HG02678 (cell line): Measurements from ENCODE around the gene DSTYK.
"Not testable (repeated sequence)": the region's sequence is repeated elsewhere in the genome, so short reads cannot be mapped to it uniquely, and the experiment has no call there.

Source experiments
- ATAC-seq: cut with Tn5 transposase; IDR thresholded peaks from one replicate; pipeline ENCODE4 v1.9.1; 2021; ENCODE audit warnings: mild to moderate bottlenecking, moderate library complexity; ENCODE audit not compliant: unreplicated experiment

Gene DSTYK

DNA sequence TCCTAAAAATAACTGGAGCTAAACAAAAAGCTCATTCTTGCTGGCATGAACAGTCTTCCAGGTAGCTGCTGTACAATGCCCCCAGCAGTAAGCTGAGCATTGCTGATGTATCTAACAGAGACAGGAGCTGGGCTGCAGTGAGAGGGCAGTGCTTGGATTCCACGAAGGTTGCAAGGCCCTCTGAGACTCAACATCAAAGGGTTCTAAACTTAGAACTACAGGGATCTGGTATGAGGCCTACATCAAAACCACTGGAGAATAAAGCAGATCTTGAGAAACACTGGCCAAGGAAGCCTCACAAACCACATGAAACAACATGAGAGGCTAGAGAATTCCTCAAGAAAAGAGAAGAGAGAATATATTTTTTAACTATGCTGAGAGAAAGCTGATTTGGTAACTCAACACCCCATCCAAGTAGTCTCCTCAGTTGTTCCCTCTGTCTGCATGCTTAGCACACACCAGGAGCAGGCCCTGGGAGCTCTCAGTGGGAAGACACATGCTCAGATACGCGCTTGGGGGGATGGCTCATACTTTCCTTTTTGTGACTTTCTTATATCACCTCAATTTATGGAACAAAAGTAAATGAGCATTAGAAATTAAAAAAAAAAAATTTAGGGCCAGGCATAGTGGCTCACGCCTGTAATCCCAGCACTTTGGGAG is 27.7 kb downstream of the DSTYK start:
- ATAC-seq, result no peak

DNA sequence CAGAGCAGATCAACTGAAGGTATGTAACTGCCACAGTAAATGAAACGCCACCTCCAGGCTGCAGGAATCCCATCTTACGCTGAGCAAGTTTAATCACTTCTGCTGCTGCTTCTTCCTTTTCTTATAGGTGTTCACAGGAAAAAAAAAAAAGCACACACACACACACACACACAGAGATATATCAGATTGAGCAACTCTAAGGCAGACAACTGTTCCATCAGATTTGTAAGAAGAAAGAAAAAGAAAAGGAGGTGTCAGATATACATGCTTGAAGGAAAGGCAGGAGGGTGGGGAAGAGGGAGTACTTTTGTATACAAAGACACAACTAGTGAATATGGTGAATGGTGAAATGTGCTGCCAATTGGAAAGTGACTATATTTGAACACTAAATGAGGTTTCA is 28.6 kb downstream of the DSTYK start:
- ATAC-seq, result no peak

- ATAC-seq, result not testable (repeated sequence)
These were observed 31.2 kb downstream of the DSTYK start for GRCh38 chr1:205180331-205180730.

DNA sequence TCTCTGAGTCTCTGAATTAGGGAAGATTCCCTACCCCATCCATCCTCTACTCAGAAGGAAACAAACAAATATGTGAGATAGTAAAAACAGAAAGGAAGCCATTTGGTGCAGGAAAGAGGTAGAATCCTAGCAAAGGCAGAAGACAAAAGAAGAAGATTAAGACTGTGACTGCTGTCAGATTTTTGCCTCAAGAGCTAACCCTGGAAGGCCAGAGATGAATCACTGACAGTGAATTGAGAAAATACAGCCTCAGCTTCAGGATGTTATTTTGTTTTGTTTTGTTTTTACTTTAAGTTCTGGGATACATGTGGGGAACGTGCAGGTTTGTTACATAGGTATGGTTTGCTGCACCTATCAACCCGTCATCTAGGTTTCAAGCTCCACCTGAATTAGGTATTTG is 31.7 kb downstream of the DSTYK start:
- no peak for ATAC-seq

- ATAC-seq, result no peak
These were observed 38.7 kb downstream of the DSTYK start for GRCh38 chr1:205172729-205173366.

GRCh38 chr1:205171369-205171768 is 40.1 kb downstream of the DSTYK start:
- ATAC-seq, result no peak

DNA sequence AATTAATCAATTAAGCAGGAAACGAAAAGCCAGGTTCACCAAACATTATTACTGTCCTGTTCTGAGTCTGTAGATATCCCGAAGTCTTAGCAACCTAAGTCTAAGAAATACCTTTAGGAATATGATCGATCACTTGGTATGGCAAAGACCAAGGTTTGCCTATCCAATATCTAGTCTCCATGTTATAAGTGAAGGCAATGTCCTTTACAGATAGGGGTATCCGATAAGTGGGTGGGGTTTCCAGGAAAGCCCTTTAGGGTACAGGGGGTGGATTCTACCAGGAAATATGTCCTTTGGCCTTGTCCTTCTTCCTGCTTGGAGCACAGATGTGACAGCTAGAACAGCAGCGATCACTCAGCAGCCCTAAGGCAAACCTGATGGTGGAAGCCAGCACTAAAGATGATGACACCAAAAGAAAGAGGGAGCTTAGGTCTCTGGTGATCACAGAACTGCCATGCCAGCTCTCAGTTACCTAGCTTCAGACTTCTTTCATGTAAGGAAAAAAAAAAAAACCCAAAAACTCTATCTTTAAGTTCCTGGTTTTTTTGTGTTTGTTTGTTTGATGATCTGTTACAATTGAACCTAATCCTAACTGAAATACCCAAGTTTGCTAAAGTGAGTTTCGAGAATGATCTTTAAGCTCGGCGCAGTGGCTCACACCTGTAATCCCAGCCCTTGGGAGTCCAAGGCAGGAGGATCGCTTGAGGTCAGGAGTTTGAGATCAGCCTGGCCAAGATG is 40.8 kb downstream of the DSTYK start:
- no peak for ATAC-seq

GRCh38 chr1:205169248-205169647 is 42.3 kb downstream of the DSTYK start:
- no peak for ATAC-seq

- no peak for ATAC-seq
These were observed 43.2 kb downstream of the DSTYK start for GRCh38 chr1:205168291-205168690.

DNA sequence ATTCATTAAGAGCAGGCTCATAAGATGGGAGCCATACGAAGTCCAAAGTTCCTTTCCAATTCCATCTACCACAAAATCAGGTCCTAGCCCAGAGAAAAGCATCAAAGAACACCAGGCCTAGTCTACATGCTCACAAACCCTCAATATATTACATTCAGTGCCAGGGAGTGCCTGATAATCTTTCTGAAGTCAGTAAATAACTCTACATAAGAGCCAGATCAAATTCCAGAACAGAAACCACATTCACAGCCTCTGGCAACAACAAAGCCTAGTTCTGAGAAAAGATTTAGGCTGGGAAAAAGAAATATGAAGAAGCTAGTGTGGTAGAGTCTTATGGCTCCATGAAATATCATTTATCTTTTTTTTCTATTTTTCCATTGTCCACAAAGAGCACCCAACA is 49.2 kb downstream of the DSTYK start:
- no peak for ATAC-seq

DNA sequence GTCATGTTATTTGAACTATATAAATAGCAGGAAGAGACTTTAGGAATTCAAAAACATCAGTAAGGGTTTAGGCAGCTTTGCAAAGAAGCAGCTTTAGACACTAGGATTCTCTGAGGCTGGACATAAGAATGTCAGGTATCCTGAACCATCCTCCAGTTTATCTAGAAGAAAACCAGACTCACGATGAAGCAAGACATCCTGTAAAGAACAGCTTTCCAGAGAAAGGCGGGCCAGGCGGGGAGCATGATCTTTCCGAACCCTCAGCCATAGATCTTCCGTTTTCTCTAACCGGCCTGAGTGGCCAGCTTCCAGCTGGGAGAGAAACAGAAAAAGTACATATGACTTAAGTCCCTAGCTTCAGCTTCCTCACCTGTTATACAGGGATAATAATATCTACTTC is 50.4 kb downstream of the DSTYK start:
- ATAC-seq, result no peak

DNA sequence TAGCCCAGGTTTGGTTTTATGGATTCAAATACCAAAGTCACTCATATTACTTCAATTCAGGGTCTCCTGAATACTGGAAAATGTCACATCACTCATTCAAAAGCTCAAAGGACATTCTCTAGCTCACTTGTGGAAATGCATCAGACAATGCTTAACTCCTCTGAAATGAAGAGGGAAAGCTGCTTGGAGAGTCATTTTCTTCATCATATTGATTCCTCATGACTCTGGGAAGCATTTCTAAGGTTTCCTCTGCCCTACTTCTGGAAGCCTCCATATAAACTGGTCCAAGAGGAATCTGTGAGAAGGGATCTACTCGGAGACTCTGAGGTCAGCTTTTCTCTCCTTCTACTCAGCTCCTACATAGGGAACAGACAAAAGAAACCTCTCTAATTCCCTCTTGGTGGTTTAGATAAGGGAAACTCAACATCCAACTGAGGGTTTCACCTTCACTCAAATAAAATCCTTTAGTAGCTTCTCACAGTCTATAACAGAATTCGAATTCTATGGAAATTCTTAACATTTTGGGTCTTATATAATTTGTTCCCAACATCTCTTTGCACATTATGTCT is 53.4 kb downstream of the DSTYK start:
- no peak for ATAC-seq

GRCh38 chr1:205155665-205156377 is 55.7 kb downstream of the DSTYK start:
- ATAC-seq, result not testable (repeated sequence)

DNA sequence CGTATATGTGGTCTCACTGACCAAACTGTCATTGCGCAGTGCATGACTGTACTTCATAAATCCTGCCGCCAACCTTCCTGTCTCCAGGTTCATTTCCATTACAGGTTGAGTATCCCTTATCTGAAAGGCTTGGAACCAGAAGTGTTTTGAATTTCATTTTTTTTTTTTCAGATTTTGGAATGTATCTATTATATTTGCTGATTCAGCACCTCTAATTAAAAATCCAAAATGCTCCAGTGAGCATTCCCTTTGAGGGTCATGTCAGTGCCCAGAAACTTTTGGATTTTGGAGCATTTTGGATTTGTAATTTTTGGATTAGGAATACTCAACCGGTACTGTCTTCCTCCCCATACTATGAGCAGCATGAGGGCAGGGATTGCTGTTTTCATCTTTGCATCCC is 59.0 kb downstream of the DSTYK start:
- no peak for ATAC-seq

- ATAC-seq, result no peak
These were observed 60.7 kb downstream of the DSTYK start for GRCh38 chr1:205150651-205151428.

DNA sequence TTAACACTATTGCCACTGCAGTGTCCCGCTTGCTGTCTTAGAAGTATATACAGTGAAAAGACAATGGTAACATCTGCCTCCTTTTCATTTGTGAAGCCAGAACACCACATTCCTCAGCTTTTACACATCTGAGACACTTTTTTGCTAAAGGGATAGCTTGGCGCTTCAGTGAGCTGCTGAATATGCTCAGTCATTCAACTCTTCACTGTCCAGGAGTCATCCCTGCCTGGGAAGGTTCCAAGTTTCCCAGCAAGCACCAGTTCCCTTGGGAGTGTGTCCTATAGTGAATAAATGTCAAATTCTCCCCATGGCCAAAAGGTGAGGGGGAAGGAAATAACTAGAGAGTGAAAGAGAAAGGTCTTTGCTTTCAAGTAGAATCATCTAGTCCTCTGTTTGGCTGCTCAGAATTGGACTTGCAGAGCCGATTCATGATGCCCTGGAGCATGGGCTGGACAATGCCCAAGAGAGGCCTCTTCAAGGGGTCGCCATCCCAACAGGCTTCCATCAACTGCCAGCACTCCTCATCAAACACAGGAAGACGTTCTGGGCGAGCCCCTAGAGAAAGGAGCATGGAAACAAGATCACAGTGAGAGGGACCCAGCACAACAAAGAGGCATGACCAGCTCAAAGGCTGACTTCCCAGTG is 64.2 kb downstream of the DSTYK start:
- no peak for ATAC-seq

DNA sequence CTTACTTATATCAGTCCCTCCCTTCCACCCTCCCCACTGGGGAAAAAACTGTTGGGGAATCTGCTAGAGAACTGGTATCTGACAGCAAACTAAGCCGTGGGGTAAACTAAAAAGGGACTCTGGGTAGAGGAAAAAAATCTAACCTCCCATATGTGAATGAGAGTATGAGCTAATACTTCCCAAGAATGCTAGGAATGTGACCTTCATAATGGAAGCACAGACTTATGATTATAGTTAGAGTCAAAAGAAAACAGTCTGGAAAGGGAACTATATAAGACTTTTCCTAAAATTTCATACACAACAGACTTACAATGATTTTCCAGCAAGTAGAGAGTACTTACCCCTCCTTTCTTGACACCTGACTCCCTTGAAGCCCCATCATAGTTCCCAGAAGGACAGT is 66.8 kb downstream of the DSTYK start:
- ATAC-seq, result no peak

DNA sequence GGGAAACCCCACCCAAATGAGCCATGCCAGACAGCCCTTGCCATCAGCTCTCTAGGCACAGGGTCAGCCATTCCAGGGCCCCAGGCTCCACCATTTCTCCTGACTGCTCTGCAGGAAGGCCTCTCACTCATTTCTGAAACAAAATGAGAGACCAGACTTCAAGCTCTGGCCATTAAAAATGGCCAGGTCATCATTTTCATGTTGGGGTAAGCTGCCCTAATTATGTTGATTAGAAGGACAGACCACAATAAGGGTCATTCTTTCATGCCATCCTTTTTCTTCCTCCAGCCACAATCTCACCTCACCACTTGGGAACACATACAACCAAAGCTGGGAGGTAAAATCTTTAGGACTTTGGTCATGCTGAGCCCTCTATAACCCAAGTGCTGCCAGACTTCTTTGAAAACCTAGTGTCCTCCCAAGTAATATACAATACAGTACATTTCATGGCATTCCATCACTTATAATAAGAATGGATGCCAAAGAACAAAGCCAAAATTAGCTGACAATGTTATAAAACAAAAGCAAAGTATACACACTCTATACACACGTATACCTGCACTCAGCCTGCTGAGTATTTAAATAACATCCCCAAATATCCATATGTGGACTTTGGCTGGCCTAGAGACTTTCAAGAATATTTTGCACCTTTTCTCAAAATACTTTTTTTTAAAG is 67.3 kb downstream of the DSTYK start:
- no peak for ATAC-seq

DNA sequence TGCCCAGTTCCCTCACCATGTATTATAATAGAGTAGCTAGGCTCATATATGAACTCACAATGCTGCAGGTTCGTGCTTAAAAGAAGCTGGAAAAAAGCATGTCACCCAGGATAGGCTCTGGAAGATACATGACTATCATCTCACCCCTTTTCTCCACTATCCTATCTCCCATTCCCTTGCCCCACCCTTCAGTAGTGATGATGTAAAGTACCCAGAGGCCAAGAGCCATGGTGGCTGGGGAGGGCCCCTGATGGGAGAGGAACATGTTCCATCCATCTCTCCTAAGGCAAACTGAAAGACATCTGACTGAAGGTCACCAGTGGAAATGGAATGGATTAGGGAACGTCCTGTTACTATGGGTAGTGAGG is 69.4 kb downstream of the DSTYK start:
- ATAC-seq, result no peak
